CD8-positive, alpha-beta memory T cell (primary cell): ENCODE results near the gene SEL1L. TPM values are rescaled to one million over a fixed set of nuclear protein-coding genes. Genes with fewer than 3 reads are reported as not detected.
A peak's percentile ranks its signal among the peaks of the same experiment; 100 is the strongest.
"Not testable (repeated sequence)": the region's sequence is repeated elsewhere in the genome, so short reads cannot be mapped to it uniquely, and the experiment has no call there.

Experiments
- CTCF ChIA-PET: fragments of 350-600 bp; sonication (Branson Sonifier 250); formaldehyde crosslinking; loops from one replicate; lab custom pipeline; 2021; ENCODE audit warnings: antibody characterized with exemption; lab: Charles Lee
- POLR2A ChIA-PET: fragments of 350-600 bp; sonication (Branson Sonifier 250); formaldehyde crosslinking; loops from one replicate; lab custom pipeline; 2021; ENCODE audit warnings: antibody characterized with exemption; lab: Charles Lee
- DNase-seq, 5 donors: peaks; one replicate each; pipeline versions ENCODE4 v3.0.0 to v3.0.0-alpha.2; 2020 to 2022; ENCODE audit warnings: mixed read lengths in 1 of 5
- H3K27ac ChIP-seq: one replicate; pipeline ENCODE4 v1.7.0; 2013; ENCODE audit warnings: low read depth, mild to moderate bottlenecking, low read length, moderate library complexity
- H3K27me3 ChIP-seq: 2 replicates; pipeline ENCODE4 v1.7.0; 2013; ENCODE audit warnings: low read length, mild to moderate bottlenecking; ENCODE audit not compliant: insufficient read depth, poor library complexity, severe bottlenecking
- H3K36me3 ChIP-seq: 2 replicates; pipeline ENCODE4 v1.7.0; 2013; ENCODE audit warnings: mild to moderate bottlenecking, low read length, moderate library complexity; ENCODE audit not compliant: insufficient read depth
- H3K4me1 ChIP-seq: 2 replicates; pipeline ENCODE4 v1.7.0; 2013; ENCODE audit warnings: mild to moderate bottlenecking, low read length, moderate library complexity; ENCODE audit not compliant: insufficient read depth
- H3K4me3 ChIP-seq: 2 replicates; pipeline ENCODE4 v1.7.0; 2013; ENCODE audit warnings: mild to moderate bottlenecking, low read length
- H3K9me3 ChIP-seq: 2 replicates; pipeline ENCODE4 v1.7.0; 2013; ENCODE audit warnings: mild to moderate bottlenecking, low read length
- H3K27ac Mint-ChIP-seq, 8 donors: one replicate each; pipeline ENCODE4 v1.8.0; 2020 to 2021; ENCODE audit warnings: mixed read lengths in 8 of 8, mild to moderate bottlenecking in 6 of 8, inconsistent platforms in 3 of 8, moderate library complexity in 3 of 8
- H3K27me3 Mint-ChIP-seq, 2 donors: one replicate each; pipeline ENCODE4 v1.8.0; 2020 to 2021; ENCODE audit warnings: mixed read lengths in 2 of 2, mild to moderate bottlenecking in 1 of 2, moderate library complexity in 1 of 2
- H3K36me3 Mint-ChIP-seq, 3 donors: one replicate each; pipeline ENCODE4 v1.8.0; 2020 to 2021; ENCODE audit warnings: mixed read lengths in 3 of 3, inconsistent platforms in 1 of 3, mild to moderate bottlenecking in 1 of 3
- H3K4me1 Mint-ChIP-seq, 3 donors: one replicate each; pipeline ENCODE4 v1.8.0; 2020 to 2021; ENCODE audit warnings: mixed read lengths in 3 of 3, inconsistent platforms in 1 of 3, mild to moderate bottlenecking in 1 of 3
- H3K4me3 Mint-ChIP-seq, 7 donors: one replicate each; pipeline ENCODE4 v1.8.0; 2020 to 2021; ENCODE audit warnings: mixed read lengths in 7 of 7, mild to moderate bottlenecking in 6 of 7, moderate library complexity in 4 of 7, inconsistent platforms in 2 of 7
- H3K9me3 Mint-ChIP-seq, 5 donors: one replicate each; pipeline ENCODE4 v1.8.0; 2020 to 2022; ENCODE audit warnings: mixed read lengths in 5 of 5, mild to moderate bottlenecking in 3 of 5, moderate library complexity in 2 of 5, inconsistent platforms in 1 of 5
- polyA plus RNA-seq: library from polyadenylated mRNA; unstranded; fragments of 300-500 nt; fragmentation: Illumina TruSeq; gene quantifications from one replicate; pipeline ENCODE4 v1.2.3, GENCODE V29; 2021
- total RNA-seq, 2 experiments: library from RNA; stranded (reverse); gene quantifications; one replicate each; pipeline ENCODE4 v1.2.3, GENCODE V29; 2021

Gene SEL1L
- total and polyA plus RNA-seq, 3 experiments from 2014 or later: 21.7 to 64.8 (median 61.4) TPM

- peaks cover 15% of the 10 kb centered on the region for H3K36me3 ChIP-seq
- H3K27ac ChIP-seq, H3K4me3 Mint-ChIP-seq, POLR2A ChIA-PET, H3K27me3 ChIP-seq, CTCF ChIA-PET, H3K9me3 ChIP-seq, H3K27me3 Mint-ChIP-seq, H3K27ac Mint-ChIP-seq, H3K4me3 ChIP-seq, H3K4me1 ChIP-seq, DNase-seq, H3K9me3 Mint-ChIP-seq: not testable (repeated sequence)
- Mint-ChIP-seq H3K36me3 (peaks cover 0 to 81% (median 16%) of the 10 kb centered on the region in 3 donors), H3K4me1 (peaks cover 38 to 68% (median 56%) of the 10 kb centered on the region in 3 donors)
These were observed 20.8 kb downstream of the SEL1L start for GRCh38 chr14:81512826-81513225.

- ChIA-PET CTCF (no interaction called here), POLR2A (no interaction called here)
- no peaks in the 10 kb centered on the region for H3K27me3 Mint-ChIP-seq
- Histone ChIP-seq H3K9me3 (no peaks in the 10 kb centered on the region), H3K4me3 (no peak overlapping the region), H3K4me1 (no peaks in the 10 kb centered on the region), H3K27me3 (no peaks in the 10 kb centered on the region), H3K27ac (no peak overlapping the region), H3K36me3 (peaks cover 9% of the 10 kb centered on the region)
- peaks cover 0 to 79% (median 20%) of the 10 kb centered on the region in 3 donors for H3K36me3 Mint-ChIP-seq
- no peak overlapping the region for H3K4me3 Mint-ChIP-seq
- peaks cover 47 to 74% (median 64%) of the 10 kb centered on the region in 3 donors for H3K4me1 Mint-ChIP-seq
- no peak for DNase-seq
- H3K27ac Mint-ChIP-seq: peak overlapping the region in 5 of 8 donors; percentile 25 to 57 (median 32)
- no peaks in the 10 kb centered on the region for H3K9me3 Mint-ChIP-seq
These were observed 22.3 kb downstream of the SEL1L start for GRCh38 chr14:81511111-81511904.

- Mint-ChIP-seq H3K9me3 (no peaks in the 10 kb centered on the region), H3K4me3 (peak overlapping the region in 1 of 7 donors; percentile 18), H3K27me3 (no peaks in the 10 kb centered on the region), H3K4me1 (peaks cover 41 to 67% (median 59%) of the 10 kb centered on the region in 3 donors), H3K27ac (peak overlapping the region; percentile 9 to 81 (median 49)), H3K36me3 (peaks cover 5 to 79% (median 22%) of the 10 kb centered on the region in 3 donors)
- H3K4me3 ChIP-seq: no peak overlapping the region
- H3K27me3 ChIP-seq: no peaks in the 10 kb centered on the region
- POLR2A ChIA-PET: no interaction called here
- no peaks in the 10 kb centered on the region for H3K9me3 ChIP-seq
- CTCF ChIA-PET: no interaction called here
- peaks cover 9% of the 10 kb centered on the region for H3K36me3 ChIP-seq
- H3K27ac ChIP-seq: no peak overlapping the region
- H3K4me1 ChIP-seq: no peaks in the 10 kb centered on the region
- no peak for DNase-seq
These were observed 23.7 kb downstream of the SEL1L start for GRCh38 chr14:81509838-81510452.

GRCh38 chr14:81509321-81509720, 24.3 kb downstream of the SEL1L start:
- POLR2A ChIA-PET: no interaction called here
- H3K27ac Mint-ChIP-seq: peak overlapping the region in 3 of 8 donors; percentile 27 to 77 (median 69)
- H3K4me3 ChIP-seq: no peak overlapping the region
- no peaks in the 10 kb centered on the region for H3K4me1 ChIP-seq
- H3K36me3 Mint-ChIP-seq: peaks cover 5 to 77% (median 23%) of the 10 kb centered on the region in 3 donors
- H3K36me3 ChIP-seq: peaks cover 7% of the 10 kb centered on the region
- H3K9me3 Mint-ChIP-seq: no peaks in the 10 kb centered on the region
- peaks cover 38 to 62% (median 59%) of the 10 kb centered on the region in 3 donors for H3K4me1 Mint-ChIP-seq
- no peaks in the 10 kb centered on the region for H3K27me3 ChIP-seq
- no peak overlapping the region for H3K4me3 Mint-ChIP-seq
- DNase-seq: no peak
- H3K9me3 ChIP-seq: no peaks in the 10 kb centered on the region
- H3K27me3 Mint-ChIP-seq: no peaks in the 10 kb centered on the region
- H3K27ac ChIP-seq: no peak overlapping the region
- CTCF ChIA-PET: no interaction called here

GRCh38 chr14:81506487-81506886, 27.2 kb downstream of the SEL1L start:
- ChIA-PET POLR2A (no interaction called here), CTCF (no interaction called here)
- Mint-ChIP-seq H3K27me3 (no peaks in the 10 kb centered on the region), H3K4me1 (peaks cover 27 to 39% (median 37%) of the 10 kb centered on the region in 3 donors), H3K9me3 (no peaks in the 10 kb centered on the region), H3K36me3 (peaks cover 5 to 80% (median 23%) of the 10 kb centered on the region in 3 donors), H3K27ac (peak overlapping the region in 5 of 8 donors; percentile 8 to 67 (median 34)), H3K4me3 (no peak overlapping the region)
- no peak for DNase-seq
- Histone ChIP-seq H3K36me3 (peaks cover 20% of the 10 kb centered on the region), H3K27ac (no peak overlapping the region), H3K27me3 (no peaks in the 10 kb centered on the region), H3K4me3 (no peak overlapping the region), H3K9me3 (no peaks in the 10 kb centered on the region), H3K4me1 (no peaks in the 10 kb centered on the region)

GRCh38 chr14:81504864-81505263, 28.8 kb downstream of the SEL1L start:
- Histone ChIP-seq H3K27me3 (no peaks in the 10 kb centered on the region), H3K4me1 (no peaks in the 10 kb centered on the region), H3K27ac (no peak overlapping the region), H3K9me3 (no peaks in the 10 kb centered on the region), H3K4me3 (no peak overlapping the region), H3K36me3 (peaks cover 26% of the 10 kb centered on the region)
- Mint-ChIP-seq H3K27me3 (no peaks in the 10 kb centered on the region), H3K4me1 (peaks cover 15 to 26% (median 23%) of the 10 kb centered on the region in 3 donors), H3K9me3 (no peaks in the 10 kb centered on the region), H3K27ac (no peak overlapping the region), H3K4me3 (no peak overlapping the region), H3K36me3 (peaks cover 5 to 85% (median 27%) of the 10 kb centered on the region in 3 donors)
- DNase-seq: no peak
- ChIA-PET POLR2A (no interaction called here), CTCF (no interaction called here)

GRCh38 chr14:81485781-81486180, 47.9 kb downstream of the SEL1L start:
- CTCF ChIA-PET: interaction anchor here (1.3 to 1.9 kb wide), 2 partner anchors 9 to 15 kb away, joined by 3 to 7 read pairs; no protein-coding TSS in a partner anchor

GRCh38 chr14:81485372-81485771, 48.3 kb downstream of the SEL1L start:
- peaks cover 8 to 77% (median 26%) of the 10 kb centered on the region in 3 donors for H3K36me3 Mint-ChIP-seq
- no peaks in the 10 kb centered on the region for H3K27me3 Mint-ChIP-seq
- H3K4me1 Mint-ChIP-seq: peaks cover 16 to 29% (median 24%) of the 10 kb centered on the region in 3 donors
- H3K9me3 ChIP-seq: no peaks in the 10 kb centered on the region
- H3K4me3 ChIP-seq: no peak overlapping the region
- peak overlapping the region; percentile 64 to 97 (median 88) for H3K27ac Mint-ChIP-seq
- H3K9me3 Mint-ChIP-seq: no peaks in the 10 kb centered on the region
- peak overlapping the region in 6 of 7 donors; percentile 25 to 85 (median 63) for H3K4me3 Mint-ChIP-seq
- CTCF ChIA-PET: interaction anchor here (2.2 kb wide), 1 partner anchor 21 kb away, joined by 11 read pairs; no protein-coding TSS in a partner anchor
- H3K4me1 ChIP-seq: no peaks in the 10 kb centered on the region
- peaks cover 27% of the 10 kb centered on the region for H3K36me3 ChIP-seq
- DNase-seq: peak in 2 of 5 donors; percentile 21 to 61
- H3K27ac ChIP-seq: no peak overlapping the region
- POLR2A ChIA-PET: interaction anchor here (0.5 to 0.8 kb wide), 2 partner anchors 32 to 265 kb away, joined by 3 to 4 read pairs; no protein-coding TSS in a partner anchor
- H3K27me3 ChIP-seq: no peaks in the 10 kb centered on the region

More at GRCh38 chr14:81485781-81486180, 47.9 kb downstream of the SEL1L start:
- Mint-ChIP-seq H3K27ac (peak overlapping the region; percentile 64 to 97 (median 88)), H3K27me3 (no peaks in the 10 kb centered on the region), H3K36me3 (peaks cover 8 to 75% (median 26%) of the 10 kb centered on the region in 3 donors), H3K4me3 (peak overlapping the region in 4 of 7 donors; percentile 25 to 85 (median 65)), H3K9me3 (no peaks in the 10 kb centered on the region), H3K4me1 (peaks cover 14 to 26% (median 21%) of the 10 kb centered on the region in 3 donors)
- Histone ChIP-seq H3K27me3 (no peaks in the 10 kb centered on the region), H3K36me3 (peaks cover 27% of the 10 kb centered on the region), H3K9me3 (no peaks in the 10 kb centered on the region), H3K27ac (no peak overlapping the region), H3K4me3 (no peak overlapping the region), H3K4me1 (no peaks in the 10 kb centered on the region)
- POLR2A ChIA-PET: no interaction called here
- no peak for DNase-seq
